ENCODE measurements around the gene RAB17. TPM values are rescaled to one million over a fixed set of nuclear protein-coding genes. Genes with fewer than 3 reads are reported as not detected.

RAB17 gene
- total RNA-seq, 2 donors from 2014 or later, result 12.6 to 13.6 TPM

GRCh38 chr2:237581326-237581725, 9.2 kb downstream of the RAB17 start:
- H3K4me1 ChIP-seq (replicated peaks), result peaks cover 9% of the 10 kb centered on the region
- H3K9me3 ChIP-seq, result no peaks in the 10 kb centered on the region
- DNase-seq (ENCODE audit: low spot score), result no peak
- intact Hi-C loops (cut with DNase I), result no loop called here
- peak overlapping the region; percentile 72 to 83 for H3K27ac ChIP-seq
- 56% methylated on average over 6 of the region's 6 CpGs for WGBS
- H3K27me3 ChIP-seq (replicated peaks; ENCODE audit: insufficient read depth), result no peaks in the 10 kb centered on the region
- no peak for TF ChIP-seq POLR2AphosphoS5 (IDR thresholded peaks at IDR 0.05)
- no peak overlapping the region for H3K4me3 ChIP-seq
- H3K36me3 ChIP-seq, result no peaks in the 10 kb centered on the region

GRCh38 chr2:237577956-237578870, 12.3 kb downstream of the RAB17 start:
- H3K9me3 ChIP-seq, result no peaks in the 10 kb centered on the region
- TF ChIP-seq POLR2A (IDR thresholded peaks at IDR 0.05), result no peak
- TF ChIP-seq CTCF (IDR thresholded peaks at IDR 0.05), result no peak
- no peak for TF ChIP-seq POLR2AphosphoS5 (IDR thresholded peaks at IDR 0.05)
- WGBS, result 94% methylated on average over 26 of the region's 26 CpGs
- no peak overlapping the region for H3K4me3 ChIP-seq
- no peak for DNase-seq (ENCODE audit: low spot score)
- H3K36me3 ChIP-seq, result no peaks in the 10 kb centered on the region
- intact Hi-C loops (cut with DNase I), result loop anchor here (10.0 kb wide), 2 partner anchors 163 to 423 kb away; partner anchors contain the start of gene COL6A3
- H3K4me1 ChIP-seq (replicated peaks), result peaks cover 9% of the 10 kb centered on the region
- H3K27me3 ChIP-seq (replicated peaks; ENCODE audit: insufficient read depth), result no peaks in the 10 kb centered on the region
- no peak overlapping the region for H3K27ac ChIP-seq

- TF ChIP-seq POLR2AphosphoS5 (IDR thresholded peaks at IDR 0.05) (no peak), POLR2A (IDR thresholded peaks at IDR 0.05) (no peak), CTCF (IDR thresholded peaks at IDR 0.05) (no peak)
- intact Hi-C loops (cut with DNase I), result loop anchor here (10.0 kb wide), 2 partner anchors 163 to 423 kb away; partner anchors contain the start of gene COL6A3
- Histone ChIP-seq H3K9me3 (no peaks in the 10 kb centered on the region), H3K27me3 (replicated peaks; ENCODE audit: insufficient read depth) (no peaks in the 10 kb centered on the region), H3K4me3 (no peak overlapping the region), H3K36me3 (no peaks in the 10 kb centered on the region), H3K4me1 (replicated peaks) (peaks cover 11% of the 10 kb centered on the region), H3K27ac (no peak overlapping the region)
- no peak for DNase-seq (ENCODE audit: low spot score)
- 87% methylated on average over 10 of the region's 10 CpGs for WGBS
Measured at GRCh38 chr2:237577458-237577857, 13.1 kb downstream of the RAB17 start.

- Histone ChIP-seq H3K4me1 (replicated peaks) (peaks cover 12% of the 10 kb centered on the region), H3K9me3 (no peaks in the 10 kb centered on the region), H3K27ac (no peak overlapping the region), H3K27me3 (replicated peaks; ENCODE audit: insufficient read depth) (no peaks in the 10 kb centered on the region), H3K36me3 (no peaks in the 10 kb centered on the region), H3K4me3 (no peak overlapping the region)
- no peak for TF ChIP-seq POLR2A (IDR thresholded peaks at IDR 0.05)
- TF ChIP-seq CTCF (IDR thresholded peaks at IDR 0.05), result no peak
- TF ChIP-seq POLR2AphosphoS5 (IDR thresholded peaks at IDR 0.05), result no peak
- WGBS, result 98% methylated on average over 9 of the region's 9 CpGs
- DNase-seq (ENCODE audit: low spot score), result no peak
- intact Hi-C loops (cut with DNase I), result loop anchor here (10.0 kb wide), 2 partner anchors 162 to 422 kb away; partner anchors contain the start of gene COL6A3
Measured at GRCh38 chr2:237576974-237577373, 13.6 kb downstream of the RAB17 start.

DNA sequence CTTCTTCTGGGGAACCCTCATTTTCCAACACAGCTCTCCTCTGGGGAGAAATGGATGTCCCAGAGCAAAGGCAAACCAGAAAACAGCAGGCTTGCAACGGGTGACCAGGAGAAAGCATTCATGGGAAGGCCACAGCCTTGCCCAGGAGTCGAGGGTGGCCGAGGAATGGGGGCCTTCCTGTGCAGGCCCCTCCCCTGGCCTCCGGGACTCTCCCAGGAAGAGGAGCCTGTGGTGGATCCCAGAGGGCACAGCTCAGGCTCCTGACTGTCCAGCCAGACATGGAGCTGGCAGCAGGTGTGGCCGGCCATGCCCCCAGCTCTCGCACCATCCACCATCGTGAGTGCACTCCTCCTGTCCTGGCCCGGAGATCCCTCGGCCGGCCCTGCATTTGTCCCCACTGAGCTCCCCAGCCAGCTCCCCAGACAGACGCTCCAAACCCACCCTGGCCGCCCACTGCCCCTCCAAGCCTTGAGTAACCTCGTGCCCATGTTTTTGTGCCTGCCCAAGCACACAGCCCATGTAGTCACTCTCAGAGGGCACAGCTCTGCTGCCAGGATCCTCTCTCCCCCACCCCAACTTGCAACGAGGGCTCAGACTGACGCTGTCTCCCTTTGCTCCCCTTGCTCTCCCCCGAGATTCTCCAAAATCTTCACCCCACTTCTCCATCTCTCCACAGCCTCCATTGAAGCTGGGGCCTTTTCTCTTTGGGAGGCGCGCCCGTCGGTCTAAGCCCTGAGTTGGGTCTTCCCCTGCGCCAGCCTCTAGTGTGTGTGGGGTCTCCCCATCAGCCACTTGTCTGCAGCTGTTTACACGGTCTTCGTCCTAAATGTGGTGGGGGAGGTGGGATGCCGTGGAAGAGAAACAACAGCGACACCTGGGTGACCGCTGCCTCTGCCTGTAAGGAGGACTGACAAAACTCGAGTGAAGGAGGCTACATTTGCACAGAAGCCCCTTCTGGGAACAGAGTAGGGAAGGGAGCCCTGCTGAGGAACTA, 14.4 kb downstream of the RAB17 start:
- no peak for DNase-seq (ENCODE audit: low spot score)
- TF ChIP-seq CTCF (IDR thresholded peaks at IDR 0.05) (no peak), POLR2A (IDR thresholded peaks at IDR 0.05) (no peak), POLR2AphosphoS5 (IDR thresholded peaks at IDR 0.05) (no peak)
- peaks cover 6% of the 10 kb centered on the region for H3K4me1 ChIP-seq (replicated peaks)
- no peaks in the 10 kb centered on the region for H3K27me3 ChIP-seq (replicated peaks; ENCODE audit: insufficient read depth)
- H3K4me3 ChIP-seq, result no peak overlapping the region
- no peaks in the 10 kb centered on the region for H3K9me3 ChIP-seq
- 90% methylated on average over 27 of the region's 27 CpGs for WGBS
- intact Hi-C loops (cut with DNase I), result loop anchor here (10.0 kb wide), 2 partner anchors 161 to 421 kb away; partner anchors contain the start of gene COL6A3
- no peaks in the 10 kb centered on the region for H3K36me3 ChIP-seq
- peak overlapping the region in 1 of 2 donors; percentile 30 for H3K27ac ChIP-seq

All from prostate gland (tissue), 2 donors.